Stimulated activated CD4-positive, alpha-beta T cell treated with anti-CD3 and anti-CD28 coated beads, Interleukin-12 subunit alpha, Interleukin-12 subunit beta, amount 100 ng/mL, for 4 hours (primary cell): ENCODE measurements around the gene GNB5.
"Not testable (repeated sequence)": the region's sequence is repeated elsewhere in the genome, so short reads cannot be mapped to it uniquely, and the experiment has no call there.

Experiments used
- DNase-seq: peaks from one replicate; pipeline ENCODE4 v3.0.0-alpha.2; 2020

GNB5 gene

DNA sequence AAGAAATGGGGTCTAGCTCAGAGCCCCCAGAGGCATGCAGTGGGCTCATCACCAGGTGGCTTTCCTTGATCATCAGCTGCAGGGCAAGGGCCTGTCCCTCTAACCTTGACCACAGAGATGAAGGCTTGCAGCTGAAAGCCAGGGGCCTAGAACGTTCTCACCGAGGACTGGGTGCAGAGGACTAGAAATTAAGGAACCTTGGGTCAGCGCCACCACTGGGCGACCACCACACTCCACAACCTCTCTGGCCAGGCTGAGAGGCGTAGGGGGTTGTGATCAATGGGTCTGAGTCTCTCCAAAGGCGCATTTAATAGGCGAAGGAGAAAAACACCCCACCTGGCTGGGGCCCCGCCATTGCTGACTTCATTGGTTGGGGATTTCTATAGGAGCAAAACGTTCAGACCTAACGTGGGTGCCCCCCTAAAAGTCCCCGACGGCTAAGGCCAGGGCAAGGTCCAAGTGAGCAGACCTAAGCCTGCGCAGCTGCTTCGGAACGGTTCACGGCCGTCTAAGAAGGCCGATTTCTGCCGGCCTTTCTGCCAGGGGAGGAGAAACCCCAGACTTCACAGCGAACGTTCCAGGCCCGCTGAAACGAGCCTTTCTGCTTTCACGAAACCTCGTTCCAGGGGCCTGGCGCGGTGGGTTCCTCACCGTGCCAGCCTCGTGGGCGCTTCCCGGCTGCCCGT lies 79.5 kb downstream of the GNB5 start:
- no peak for DNase-seq

DNA sequence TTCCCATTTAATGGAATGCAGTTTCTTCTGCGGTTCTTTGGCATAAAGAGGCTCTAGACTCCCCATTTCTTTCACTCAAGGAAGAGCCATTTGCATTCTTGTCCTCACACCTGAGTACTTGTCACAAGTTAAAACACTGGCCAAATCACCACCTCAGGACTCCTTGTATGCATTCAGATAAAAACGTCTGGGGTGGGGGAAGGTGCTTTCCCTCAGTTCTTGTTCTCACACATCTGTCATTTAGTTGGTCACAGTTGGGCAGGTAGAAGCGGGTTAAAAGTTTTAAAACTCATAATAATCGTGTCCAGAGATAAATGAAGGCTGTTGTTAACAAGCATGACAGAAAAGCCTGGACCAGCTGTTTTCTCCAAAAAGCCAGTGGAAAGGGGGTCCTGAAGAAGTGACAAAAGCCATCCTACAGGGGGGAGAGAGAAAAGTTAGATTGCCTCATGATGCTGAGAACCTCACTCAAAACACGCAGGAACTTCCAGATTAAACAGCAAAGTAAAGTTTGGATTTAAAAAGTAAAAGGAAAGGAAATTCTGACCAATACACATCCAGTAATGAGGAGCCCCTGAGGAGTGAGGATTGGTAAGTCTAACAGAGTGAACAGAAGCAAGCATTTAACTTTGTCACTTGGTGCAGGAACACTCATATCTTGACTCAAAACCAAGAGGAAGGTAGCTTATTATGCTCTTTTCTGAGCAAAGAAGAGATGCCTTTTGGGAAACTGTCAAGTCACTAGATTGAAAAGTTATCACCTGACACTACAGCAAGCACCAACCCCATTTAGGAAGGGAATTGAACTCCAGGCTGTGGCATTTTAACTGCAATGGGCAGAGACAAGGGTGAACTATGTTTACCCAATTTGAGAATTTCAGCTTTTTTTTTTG lies 81.4 kb downstream of the GNB5 start:
- no peak for DNase-seq

DNA sequence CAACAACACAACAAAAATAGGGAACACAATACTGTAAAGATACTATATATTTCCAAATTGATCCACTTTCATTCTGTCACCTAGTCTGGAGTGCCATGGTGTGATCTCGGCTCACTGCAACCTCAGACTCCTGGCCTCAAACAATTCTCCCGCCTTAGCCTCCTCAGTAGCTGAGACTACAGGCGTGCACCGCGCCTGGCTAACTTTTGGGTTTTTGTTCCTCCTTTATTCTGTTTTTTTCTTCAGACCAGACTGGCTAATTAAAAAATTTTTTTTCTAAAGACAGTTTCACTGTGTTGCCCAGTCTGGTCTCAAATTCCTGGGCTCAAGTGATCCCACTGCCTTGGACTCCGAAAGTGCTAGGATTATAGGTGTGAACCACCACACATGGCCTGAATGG lies 84.0 kb downstream of the GNB5 start:
- DNase-seq: no peak

DNA sequence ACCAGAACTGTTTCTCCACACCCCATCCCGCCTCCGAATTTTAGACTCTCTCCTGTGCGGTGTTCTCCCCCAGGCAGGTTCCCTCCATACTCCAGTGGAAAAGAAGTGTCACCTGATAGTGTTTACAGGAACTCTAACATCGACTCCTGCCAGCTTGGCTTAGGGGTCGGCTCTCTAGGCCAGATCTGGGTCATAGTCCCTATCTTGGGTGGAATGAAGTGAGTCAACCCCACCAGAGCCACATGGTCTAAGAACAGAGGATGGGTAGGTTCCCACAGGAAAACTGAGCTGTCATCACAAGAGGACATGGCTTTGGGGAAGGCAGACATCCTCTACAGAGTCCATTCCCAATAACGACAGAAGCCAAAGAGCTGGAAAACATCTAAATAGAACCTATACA lies 84.6 kb downstream of the GNB5 start:
- DNase-seq: no peak

DNA sequence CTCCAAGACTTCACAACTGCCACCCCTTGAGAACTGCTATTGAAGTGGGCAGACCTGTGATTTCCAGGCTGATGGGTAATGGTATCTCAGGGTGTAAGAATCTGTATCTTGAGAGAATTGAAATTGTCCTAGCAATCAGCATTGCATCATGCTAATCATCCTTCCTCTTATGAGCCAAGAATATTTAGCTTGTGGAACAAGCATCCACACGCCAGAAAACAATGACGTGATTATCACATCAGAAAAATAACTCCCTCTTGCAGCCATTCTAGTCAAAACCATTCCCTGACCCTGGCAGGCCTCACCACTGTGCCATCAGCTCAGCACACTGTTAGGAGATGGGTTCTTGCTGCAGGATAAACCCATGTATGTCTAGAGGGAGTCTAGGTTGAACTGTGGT lies 85.3 kb downstream of the GNB5 start:
- DNase-seq: no peak

DNA sequence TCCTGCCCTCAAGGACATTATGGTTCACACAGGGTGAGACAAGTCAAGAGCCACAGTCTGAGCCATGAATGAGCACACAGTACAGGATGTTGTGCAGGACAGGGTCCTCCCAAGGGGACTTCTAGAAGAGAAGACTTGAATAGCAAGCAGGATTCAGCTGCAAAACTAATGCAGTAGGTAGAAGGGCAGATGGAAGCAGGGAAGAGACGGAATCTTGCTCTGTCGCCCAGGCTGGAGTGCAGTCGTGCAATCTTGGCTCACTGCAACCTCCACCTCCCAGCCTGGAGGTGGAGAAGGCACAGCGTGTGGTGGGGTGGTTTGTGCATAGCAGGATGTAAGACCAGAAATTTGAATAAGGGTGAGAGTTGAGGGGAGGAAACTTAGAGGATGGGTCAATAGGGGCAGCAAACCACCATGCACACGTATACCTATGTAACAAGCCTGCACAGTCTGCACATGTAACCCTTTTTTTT lies 86.6 kb downstream of the GNB5 start:
- DNase-seq: no peak

DNA sequence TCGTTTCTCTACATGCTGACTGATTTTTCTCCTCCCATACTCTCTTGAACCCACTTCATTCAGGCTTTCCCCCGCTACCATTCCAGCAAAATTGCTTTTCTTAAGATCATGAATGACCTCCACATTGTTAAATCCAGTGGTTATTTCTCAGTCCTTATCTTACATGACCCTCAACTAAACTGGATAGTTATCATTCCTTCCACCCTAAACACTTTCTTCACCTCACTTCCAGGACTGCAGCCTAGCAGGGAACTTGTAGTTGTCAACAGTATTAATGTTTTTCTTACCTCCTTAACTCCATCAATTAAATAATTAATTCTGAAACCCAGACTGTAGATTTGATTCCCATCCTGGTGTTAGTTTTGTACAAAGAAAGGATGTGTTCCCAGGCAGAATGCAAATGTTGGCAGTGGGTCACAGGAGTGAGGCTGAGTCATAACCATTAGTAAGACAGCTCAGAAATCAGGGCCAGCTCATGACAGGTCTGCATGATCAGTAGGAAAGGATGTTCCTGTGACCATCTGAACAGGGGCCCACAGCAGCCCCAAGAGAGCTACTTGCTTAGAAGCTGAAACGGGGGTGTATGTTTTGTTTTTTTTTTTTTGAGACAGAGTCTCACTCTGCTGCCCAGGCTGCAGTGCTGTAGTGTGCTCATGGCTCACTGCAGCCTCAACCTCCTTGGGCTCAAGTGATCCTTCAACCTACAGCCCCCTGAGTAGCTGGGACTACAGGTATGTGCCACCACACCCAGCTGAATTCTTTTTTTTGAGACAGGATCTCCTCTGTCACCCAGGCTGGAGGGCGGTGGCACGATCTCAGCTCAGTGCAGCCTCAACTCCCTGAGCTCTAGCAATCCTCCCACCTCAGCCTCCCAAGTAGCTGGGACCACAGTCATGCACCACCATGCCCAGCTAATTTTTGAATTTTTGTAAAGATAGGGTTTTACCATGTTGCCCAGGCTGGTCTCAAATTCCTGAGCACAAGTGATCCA lies 87.7 kb downstream of the GNB5 start:
- DNase-seq: no peak

DNA sequence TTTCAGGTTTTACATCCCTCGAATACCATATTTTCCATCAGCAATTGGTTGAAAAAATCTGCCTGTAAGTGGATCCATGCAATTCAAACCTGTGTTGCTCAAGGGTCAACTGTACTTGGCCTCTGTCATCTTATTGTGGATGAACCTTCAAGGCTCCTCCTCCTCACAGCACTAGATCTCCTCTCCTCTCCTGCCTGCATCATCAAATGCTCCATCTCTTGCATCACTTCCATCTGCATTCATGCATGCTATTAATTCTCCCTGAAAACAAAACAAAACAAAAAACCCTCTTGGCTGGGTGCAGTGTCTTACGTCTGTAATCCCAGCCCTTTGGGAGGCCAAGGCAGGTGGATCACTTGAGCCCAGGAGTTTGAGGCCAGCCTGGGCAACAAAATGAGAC lies 88.7 kb downstream of the GNB5 start:
- DNase-seq: no peak

DNA sequence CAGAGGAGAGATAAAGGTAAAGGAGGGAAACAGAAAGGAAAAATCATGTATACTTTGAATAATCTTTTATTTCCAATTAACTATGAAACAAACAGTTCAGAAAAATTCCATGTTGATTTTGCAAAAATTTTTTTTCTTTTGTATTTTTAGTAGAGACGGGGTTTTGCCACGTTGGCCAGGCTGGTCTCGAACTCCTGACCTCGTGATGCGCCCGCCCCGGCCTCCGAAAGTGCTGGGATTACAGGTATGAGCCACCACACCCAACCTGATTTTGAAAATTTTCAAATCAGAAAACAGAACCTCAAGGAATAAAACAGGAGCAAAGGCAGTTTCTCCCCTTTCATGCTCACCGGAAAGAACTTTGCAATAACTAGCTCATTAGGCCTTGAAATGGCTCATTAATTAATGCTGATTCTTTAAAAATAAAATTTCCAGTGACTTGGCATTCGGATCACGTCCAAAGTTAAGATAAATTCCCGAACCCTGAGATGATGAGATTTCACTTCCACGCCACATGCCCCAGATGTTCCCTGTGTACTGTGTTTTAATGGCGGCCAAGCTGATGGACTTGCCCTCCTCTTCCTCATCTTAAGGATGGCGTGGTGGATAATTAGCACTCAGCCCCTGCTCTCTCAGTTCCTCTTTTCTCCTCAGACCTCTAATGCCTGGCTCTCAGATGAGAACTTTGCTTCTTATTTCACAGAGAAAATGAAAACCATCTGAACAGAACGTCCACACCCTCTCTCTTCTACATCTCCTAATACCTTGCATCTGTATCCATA lies 89.5 kb downstream of the GNB5 start:
- no peak for DNase-seq

DNA sequence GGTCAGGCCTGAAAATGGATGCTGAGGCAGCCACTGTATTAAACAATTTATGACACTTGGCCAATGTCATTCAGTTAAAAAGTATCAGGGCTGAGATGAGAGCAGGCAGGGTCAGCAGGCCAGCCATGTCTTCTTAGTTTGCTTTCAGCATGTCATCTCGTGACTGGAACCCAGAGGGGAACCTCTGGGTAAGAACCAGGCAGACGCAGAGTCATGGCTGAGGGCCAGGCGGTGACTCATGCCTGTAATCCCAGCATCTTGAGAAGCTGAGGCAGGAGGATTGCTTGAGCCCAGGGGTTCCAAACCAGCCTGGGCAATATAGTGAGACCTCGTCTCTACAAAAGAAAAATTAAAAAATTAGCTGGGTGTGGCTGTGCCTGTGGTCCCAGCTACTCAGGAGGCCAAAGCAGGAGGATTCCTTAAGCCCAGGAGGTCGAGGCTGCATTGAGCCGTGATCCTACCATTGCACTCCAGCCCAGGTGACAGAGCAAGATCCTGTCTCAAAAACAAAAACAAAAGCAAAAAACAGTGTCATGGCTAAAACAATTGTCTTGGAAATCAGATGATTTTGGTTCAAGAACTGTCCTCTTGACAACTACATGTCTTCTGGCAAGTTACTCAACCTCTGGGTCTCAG lies 90.3 kb downstream of the GNB5 start:
- no peak for DNase-seq

DNA sequence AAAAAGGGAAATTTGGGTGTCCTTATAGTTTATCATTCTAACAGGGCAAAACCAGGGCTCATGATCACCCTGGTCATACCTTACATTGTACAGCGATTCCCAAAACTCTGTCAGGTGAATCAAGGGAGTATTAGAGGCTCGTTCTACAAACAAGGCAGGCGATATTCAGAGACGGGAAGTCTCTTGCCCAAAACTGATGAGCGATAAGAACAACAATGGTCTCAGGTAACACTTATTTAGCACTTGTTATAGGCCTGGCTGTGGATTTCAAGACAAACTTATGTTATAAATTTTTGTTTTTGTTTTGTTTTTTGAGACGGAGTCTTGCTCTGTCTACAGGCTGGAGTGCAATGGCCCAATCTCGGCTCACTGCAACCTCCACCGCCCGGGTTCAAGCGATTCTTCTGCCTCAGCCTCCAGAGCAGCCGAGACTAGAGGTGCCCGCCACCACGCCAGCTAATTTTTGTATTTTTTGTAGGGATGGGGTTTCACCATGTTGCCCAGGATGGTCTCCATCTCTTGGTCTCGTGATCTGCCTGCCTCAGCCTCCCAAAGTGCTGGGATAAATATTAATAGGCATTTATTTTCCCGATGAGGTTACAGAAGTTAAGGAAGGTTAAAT lies 91.4 kb downstream of the GNB5 start:
- no peak for DNase-seq

DNA sequence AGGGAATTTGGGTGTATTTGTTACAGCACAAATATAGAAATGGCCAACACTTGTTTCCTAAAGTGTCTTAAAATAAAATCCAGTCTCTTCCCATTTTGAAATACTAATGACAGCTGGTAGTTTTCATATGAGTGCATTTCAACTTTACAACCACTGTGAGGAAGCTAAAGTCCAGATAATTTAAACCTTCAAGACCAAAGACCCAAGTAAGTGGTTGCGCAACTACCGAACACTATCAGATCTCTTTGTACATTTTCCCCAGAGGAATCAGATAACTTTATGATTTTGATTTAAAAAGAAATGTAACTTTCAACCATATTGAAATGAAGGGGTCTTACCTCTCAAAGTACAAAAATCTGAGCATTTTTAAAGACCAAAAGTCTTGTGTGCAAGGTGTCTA lies 92.9 kb downstream of the GNB5 start:
- no peak for DNase-seq

DNA sequence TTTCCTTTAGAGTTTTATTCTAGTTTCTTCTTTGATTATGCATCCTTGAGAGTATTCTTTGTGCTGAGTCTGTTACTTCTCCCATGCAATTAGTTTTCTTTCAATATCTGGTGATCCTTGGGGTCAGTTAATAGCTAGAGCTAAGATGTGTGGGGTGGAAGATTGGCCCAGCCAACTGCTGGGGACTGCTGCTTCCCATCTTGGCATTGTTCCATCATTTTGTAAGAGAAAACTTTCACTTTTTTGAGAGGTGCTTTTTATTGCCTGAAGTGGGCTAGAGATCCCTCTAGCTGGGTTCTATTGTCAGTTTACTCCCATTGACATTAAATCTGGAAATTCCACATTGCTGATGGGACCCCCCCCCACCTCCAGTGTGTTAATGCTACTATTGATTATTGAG lies 94.0 kb downstream of the GNB5 start:
- no peak for DNase-seq

DNA sequence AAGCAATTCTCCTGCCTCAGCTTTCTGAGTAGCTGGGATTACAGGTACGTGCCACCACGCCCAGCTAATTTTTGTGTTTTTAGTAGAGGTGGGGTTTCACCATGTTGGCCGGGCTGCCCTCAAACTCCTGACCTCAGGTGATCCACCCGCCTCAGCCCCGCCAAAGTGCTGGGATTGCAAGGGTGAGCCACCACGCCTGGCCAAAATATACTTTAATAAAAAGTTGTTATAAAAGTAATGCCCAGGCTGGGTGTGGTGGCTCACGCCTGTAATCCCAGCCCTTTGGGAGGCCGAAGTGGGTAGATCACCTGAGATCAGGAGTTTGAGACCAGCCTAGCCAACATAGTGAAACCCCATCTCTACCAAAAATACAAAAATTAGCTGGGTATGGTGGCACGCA lies 94.7 kb downstream of the GNB5 start:
- not testable (repeated sequence) for DNase-seq

DNA sequence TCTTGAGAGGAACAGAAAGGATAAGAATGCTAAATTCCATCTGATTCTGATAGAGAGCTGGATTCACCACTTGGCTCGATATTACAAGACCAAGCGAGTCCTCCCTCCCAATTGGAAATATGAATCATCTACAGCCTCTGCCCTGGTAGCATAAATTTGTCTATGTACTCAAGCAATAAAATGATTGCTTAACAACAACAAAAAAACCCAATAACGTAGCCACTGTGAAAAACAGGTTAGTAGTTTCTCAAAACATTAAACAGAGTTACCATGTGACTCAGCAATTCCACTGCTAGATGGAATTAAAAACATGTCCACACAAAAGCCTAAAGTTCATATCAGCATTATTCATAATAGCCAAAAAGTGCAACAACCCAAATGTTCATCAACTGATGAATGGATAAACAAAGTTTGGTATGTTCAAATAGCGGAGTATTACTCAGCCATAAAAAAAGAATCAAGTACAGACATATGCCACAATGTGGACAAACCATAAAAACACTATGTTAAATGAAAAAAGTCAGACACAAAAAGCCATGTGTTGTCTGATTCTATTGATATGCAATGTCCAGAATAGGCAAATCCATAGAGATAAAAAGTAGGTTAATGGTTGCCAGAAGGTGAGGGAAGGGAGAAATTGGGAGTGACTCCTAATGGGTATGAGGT lies 95.5 kb downstream of the GNB5 start:
- DNase-seq: no peak

DNA sequence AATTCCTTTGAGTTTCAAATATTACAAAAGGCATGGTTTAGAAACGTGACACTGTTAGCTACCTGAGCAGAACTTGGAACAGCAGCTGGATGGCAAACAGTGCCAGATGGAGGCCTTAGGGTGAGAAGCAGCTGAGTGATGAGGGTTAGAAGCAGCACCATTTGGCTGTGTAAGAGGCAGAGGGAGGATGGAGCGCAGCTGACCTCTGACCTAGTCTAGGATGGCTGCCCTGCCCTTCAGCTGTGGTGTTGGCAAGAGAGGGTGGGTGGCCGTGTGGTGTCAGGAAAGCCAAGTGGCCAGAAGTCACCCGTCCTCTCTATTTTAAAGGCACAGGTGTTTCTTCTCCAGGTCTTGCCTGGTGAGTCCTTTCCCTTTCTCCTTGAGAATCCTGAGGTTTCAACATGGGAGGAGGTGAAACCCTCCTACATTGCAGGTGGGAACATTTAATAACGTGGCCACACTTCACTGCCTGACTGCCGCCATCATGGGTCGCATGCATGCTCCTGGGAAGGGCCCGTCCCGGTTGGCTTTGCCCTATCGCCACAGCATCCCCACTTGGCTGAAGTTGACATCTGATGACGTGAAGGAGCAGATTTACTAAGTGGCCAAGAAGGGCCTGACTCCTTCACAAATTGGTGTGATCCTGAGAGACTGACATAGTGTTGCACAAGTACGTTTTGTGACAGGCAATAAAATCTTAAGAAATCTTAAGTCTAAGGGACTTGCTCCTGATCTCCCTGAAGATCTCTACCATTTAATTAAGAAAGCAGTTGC lies 96.2 kb downstream of the GNB5 start:
- no peak for DNase-seq

DNA sequence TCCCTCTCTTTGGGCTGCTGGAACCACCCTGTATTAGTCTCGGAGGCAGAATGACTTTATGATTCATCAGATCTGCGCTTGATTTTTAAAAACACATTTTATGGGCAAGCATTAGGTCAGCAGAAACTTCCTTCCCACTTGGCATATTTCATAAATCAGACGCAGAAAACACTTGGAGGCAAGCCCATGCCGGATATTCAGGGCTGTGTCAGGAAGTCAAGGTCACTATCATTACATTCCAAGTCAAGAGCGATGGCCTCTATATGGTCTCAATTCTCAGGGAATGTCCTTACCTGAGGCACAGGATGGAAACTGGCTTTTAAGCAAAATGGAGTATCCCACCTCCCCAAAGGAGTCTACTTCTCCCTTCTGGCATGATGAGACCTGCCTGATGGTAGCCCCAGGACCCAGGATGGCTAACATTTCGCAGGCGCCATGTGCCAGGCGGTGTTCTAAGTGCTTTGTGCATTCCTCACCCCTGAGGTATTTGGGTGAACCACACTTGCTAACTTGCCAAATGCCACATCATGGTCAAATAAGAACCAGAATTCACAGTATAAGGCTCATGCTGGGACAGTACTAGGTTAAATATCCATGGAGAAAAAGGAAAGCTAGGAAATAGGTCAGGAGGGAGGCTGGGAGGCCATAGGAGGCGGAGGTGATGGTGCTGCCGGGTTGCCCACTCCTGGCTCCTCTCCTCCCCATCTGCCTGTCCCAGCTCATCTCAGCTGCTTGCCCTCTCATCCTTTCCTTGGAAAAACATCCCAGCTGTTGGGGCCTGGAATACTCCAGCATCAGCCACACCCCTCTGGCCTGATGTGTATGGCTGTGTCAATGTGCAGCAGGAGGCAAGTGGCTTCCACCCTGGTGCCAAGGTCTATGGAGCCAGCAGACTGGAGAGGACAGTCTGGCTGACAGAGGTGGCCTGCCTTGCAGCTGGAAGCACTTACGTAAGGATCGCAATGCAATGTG lies 97.4 kb downstream of the GNB5 start:
- no peak for DNase-seq

DNA sequence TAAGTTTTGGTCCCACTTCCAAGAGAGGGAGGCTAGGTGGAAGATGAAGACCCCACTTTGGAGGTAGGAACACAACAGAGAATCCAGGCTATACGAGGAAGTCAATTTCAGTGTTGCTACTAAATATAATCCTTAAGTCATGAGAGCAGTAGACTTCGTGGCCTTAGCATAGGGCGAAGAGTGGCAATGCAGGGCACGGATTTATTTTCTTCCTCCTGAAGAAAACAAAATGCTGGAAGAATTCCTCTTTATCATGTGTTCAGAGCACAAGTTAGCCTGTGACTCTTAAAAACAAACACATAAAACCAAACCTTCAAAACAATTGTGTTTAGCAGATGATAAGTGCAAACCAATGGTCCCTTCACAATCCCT lies 98.0 kb downstream of the GNB5 start:
- DNase-seq: no peak

DNA sequence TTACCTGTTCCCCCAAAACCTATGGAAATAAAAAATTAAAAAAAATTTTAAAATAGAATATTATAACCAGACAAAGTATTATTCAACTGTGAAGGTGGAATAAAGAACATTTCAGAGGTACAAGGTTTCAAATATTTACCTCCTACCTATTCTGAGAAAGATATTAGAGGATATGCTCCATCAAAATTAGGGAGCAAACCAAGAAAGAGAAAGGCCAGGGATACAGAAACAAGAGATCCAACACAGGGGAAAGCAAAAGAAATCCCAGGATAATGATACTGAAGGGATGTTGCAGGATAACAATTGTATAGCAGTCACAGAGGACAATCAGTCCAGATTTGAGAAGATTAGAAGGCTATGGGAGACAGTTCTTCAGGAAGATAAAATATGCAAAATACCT lies 101.0 kb downstream of the GNB5 start:
- DNase-seq: no peak
